D721Med (cell line): ENCODE results near the gene PPP1CA.

Experiments used
- DNase-seq: peaks from one replicate; pipeline ENCODE4 v3.0.0; 2011; ENCODE audit warnings: low spot score; ENCODE audit not compliant: insufficient read length
- FAIRE-seq: peaks from 2 replicates; lab custom pipeline; 2011; peaks lifted over from hg19 to GRCh38; lab: Jason Lieb, UNC
- TF ChIP-seq, protein P1 (sequence below): IDR thresholded peaks from 2 replicates; pipeline ENCODE4 v1.5.1; 2012; ENCODE audit warnings: mild to moderate bottlenecking, control low read depth; ENCODE audit not compliant: insufficient read depth; ENCODE audit errors: missing control alignments

Gene PPP1CA

DNA sequence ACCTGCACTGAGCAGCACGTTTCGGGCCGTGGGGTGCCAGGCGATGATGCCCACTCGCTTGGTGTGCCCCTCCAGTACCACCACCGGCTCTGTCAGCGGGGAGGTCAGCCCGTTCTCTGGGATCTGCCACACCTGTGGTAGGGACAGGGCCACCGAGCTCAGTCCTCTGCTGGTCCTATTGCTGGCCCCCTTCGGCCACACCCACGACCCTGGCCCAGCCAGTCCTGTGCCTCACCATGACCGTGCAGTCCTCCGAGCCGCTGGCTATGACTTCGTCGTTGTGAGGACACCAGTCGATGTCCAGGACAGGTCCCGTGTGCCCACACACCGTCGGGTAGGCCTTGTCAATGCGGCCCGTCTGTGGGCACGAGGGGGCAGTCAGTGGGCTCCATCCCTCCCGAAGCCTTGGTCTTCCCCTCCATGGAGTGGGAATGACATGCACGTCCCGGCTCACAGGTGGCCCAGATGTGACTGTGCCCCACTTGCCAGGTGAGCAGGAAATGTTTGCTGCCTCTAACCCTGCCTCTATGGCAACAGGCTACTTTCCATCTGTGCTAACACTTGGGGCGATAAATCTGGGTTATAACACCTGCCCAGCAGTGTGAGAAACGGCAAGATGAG is 40.2 kb upstream of the PPP1CA start:
- TF ChIP-seq, protein P1, sequence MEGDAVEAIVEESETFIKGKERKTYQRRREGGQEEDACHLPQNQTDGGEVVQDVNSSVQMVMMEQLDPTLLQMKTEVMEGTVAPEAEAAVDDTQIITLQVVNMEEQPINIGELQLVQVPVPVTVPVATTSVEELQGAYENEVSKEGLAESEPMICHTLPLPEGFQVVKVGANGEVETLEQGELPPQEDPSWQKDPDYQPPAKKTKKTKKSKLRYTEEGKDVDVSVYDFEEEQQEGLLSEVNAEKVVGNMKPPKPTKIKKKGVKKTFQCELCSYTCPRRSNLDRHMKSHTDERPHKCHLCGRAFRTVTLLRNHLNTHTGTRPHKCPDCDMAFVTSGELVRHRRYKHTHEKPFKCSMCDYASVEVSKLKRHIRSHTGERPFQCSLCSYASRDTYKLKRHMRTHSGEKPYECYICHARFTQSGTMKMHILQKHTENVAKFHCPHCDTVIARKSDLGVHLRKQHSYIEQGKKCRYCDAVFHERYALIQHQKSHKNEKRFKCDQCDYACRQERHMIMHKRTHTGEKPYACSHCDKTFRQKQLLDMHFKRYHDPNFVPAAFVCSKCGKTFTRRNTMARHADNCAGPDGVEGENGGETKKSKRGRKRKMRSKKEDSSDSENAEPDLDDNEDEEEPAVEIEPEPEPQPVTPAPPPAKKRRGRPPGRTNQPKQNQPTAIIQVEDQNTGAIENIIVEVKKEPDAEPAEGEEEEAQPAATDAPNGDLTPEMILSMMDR = no peak
- DNase-seq (no peak), FAIRE-seq (no peak)

DNA sequence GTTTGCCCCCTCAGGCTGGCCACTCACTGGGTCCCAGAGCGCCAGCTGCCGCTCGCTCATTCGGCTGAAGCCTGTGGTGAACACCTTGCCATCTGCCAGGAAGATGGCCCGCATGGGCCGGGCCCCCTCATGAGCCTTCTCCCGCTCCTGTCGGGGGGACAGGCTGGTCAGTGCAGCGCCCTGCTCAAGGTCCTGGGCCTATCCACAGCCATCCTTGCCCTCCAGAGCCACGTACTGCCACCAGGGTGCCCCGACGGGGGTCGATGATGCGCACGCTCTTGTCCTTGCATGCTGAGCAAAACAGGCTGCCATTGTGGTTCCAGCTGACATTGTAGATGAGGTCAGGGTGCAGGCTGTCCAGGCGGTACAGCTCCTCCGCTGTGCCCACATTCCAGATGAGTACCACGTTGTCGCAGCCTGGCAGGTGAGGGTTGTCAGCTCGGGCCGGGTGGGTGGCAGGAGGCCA is 39.5 kb upstream of the PPP1CA start:
- FAIRE-seq (no peak), DNase-seq (no peak)
- TF ChIP-seq, protein P1 = no peak

DNA sequence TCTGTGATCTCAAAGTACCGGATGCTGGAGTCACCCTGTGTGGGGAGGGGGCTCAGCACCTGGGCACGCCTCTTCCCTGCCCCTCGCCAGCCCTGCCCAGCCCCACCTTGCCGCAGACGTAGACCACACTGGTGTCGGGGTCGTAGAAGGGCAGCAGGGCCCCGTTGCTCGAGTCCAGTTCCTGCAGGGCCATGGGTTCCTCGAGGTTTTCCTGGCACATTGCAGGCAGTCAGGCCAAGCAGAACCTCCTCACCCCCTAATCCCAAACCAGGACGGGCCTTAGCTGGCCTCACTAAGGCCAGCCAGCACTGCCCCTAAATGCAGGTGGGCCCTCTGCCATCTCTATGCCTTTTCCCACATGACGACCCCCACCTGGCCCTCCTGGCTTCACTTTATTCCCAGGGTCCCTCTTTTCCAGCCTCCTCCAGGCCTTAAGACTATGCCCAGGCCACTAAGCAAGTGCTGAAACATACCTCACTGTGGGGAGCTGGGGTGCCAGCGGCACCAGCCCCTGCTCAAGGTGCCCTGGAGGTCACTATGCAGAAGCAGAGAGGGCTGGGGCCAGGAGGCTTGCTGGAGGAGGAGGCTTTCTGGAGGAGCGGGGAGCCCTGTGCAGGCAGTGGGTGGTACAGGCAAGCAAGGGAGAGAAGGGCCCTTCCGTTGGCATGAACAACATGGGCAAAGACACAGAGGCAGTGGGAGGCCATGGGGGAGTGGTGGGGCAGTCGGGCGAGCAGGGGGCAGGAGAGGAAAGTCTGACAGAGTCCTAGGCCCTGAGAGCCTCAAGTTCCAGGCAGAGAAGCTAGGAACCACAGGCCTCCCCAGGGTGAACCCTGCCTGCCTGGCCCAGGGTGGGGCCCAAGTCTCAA is 38.8 kb upstream of the PPP1CA start:
- DNase-seq = no peak
- TF ChIP-seq, protein P1 = no peak

DNA sequence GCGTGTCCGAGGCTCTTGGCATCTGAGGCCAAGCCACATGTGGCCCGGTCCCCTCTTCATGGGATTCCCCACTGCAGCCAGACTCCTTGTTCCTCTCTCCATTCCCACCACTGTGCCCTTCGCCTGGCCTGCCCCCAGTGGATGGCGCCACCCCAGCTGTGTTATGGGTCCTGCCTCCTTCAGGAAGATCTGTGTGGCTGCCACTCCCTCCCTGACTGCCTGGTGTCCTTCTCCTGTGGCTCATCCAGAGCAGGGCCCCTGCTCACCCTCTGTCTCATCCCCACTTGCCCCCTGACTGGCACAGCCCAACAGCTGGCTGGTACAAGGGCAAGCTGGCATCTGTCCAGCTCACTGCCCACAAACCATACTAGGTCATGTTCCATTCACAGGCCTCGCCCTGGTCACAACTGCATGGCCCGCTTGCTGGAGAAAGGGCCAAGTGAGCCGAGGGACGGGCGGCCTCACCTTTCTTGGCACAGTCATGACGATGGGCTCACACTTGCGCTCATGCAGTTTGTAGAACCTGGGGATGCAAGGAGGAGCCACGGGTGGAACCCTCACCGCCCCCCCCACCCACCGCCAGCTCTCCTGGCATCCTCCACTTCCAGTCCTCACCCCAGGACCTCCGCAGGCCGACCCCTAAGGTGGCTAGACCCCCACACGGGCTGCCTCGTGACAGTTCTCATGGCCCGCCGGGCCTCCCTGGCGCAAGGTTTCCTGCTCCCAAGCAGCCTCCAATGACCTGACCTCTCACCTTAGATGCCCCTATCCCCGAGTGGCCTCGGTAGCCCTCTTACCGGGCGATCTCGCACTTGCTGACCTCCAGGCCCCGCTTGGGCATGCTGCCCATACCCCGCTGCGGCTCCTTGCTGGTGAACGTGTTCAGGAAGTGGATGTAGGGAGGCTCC is 37.9 kb upstream of the PPP1CA start:
- no peak for FAIRE-seq
- no peak for DNase-seq
- TF ChIP-seq, protein P1 = no peak

More for the DNA sequence above, 38.8 kb upstream of the PPP1CA start:
- FAIRE-seq = no peak

DNA sequence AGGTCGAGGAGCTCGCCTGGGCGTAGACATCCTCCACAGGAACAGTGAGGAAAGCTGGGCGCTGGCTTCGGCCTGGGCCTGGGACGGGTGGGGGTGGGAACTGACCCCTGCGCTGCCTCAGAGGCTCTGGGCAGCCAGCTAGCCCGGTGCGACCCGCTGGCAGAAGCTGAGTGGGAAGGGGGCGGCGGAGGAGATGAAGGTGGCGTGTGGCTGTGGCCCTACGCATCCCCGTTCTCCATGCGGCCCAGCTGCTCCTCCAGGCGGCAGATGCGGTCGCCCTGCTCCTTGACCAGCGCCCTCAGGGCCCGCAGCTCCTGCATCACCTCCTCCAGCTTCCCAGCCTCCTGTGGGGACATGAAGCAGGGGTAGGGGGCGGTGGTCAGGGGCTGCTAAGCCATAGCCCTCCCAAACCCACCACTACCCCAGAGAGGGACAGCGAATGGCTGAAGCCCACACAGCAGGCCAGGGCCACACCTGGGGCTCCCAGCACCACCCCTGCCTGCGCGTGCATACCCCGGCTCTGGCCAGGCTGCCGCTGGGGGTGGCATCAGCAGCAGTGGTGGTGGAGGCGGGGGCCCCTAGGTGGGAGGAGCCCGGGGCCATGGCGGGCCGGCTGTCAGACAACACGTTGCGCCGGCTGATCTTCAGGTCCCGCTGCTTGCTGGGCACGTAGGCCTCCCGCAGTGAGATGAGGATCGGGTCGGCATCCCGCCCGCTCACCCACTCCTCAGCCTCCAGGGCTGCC is 36.7 kb upstream of the PPP1CA start:
- TF ChIP-seq, protein P1 = no peak
- DNase-seq = no peak
- no peak for FAIRE-seq

DNA sequence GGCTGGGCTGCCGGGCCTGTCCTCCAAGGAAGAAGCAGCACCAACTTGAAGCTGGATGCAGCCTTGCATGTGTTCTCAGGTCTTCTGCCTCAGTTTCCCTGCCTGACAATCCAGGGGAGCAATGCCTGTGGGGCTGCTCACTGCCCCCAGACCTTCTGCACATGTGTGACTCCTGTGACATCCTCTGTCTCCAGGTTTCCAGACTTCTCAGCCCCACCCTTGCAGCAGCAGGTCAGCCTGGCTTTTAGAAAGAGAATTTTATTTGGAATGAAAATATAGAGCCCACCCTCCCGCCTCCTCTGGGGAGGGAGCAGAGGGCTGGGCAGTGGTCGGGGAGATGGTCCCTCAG is 36.1 kb upstream of the PPP1CA start:
- FAIRE-seq (no peak), DNase-seq (no peak)
- TF ChIP-seq, protein P1 = no peak
